Measurements from ENCODE around the gene ZNF789. TPM values are rescaled to one million over a fixed set of nuclear protein-coding genes. Genes with fewer than 3 reads are reported as not detected.

ZNF789 gene
- total and polyA plus RNA-seq, 2 of the 13 experiments (the other 11 are each of a cell fraction or from before 2014, with no cell fraction given), result 19.8 to 25.1 TPM

- TF ChIP-seq CREB1 (IDR thresholded peaks at IDR 0.05) (peak; percentile 94), CREB1 (CRISPR knock-in tag; IDR thresholded peaks at IDR 0.05) (peak; percentile 99), MZF1 (CRISPR knock-in tag; IDR thresholded peaks at IDR 0.05; ENCODE audit: borderline replicate concordance) (peak; percentile 32; the same call in 1 of the 2 replicates), ZNF780A (CRISPR knock-in tag; IDR thresholded peaks at IDR 0.05) (0 out of 2 replicates have a peak, but pooled peaks have one; percentile 58), ZSCAN29 (CRISPR knock-in tag; conservative IDR thresholded peaks at IDR 0.05) (no peak), ZNF530 (CRISPR knock-in tag; IDR thresholded peaks at IDR 0.05; ENCODE audit: low read depth) (no peak), ZNF180 (CRISPR knock-in tag; IDR thresholded peaks at IDR 0.05; ENCODE audit: borderline replicate concordance, low read depth) (no peak), POGK (CRISPR knock-in tag; conservative IDR thresholded peaks at IDR 0.05) (0 out of 2 replicates have a peak, but pooled peaks have one; percentile 28), KLF16 (CRISPR knock-in tag; IDR thresholded peaks at IDR 0.05) (peak in 1 of 2 experiments; percentile 90; a peak in 1 of 4 replicates), ATF7 (IDR thresholded peaks at IDR 0.05) (no peak), ATF7 (CRISPR knock-in tag; IDR thresholded peaks at IDR 0.05) (no peak), NR2C2 (CRISPR knock-in tag; IDR thresholded peaks at IDR 0.05; ENCODE audit: borderline replicate concordance) (peak; percentile 93), AHR (CRISPR knock-in tag; IDR thresholded peaks at IDR 0.05) (0 out of 2 replicates have a peak, but pooled peaks have one; percentile 31), ZBTB25 (CRISPR knock-in tag; IDR thresholded peaks at IDR 0.05) (peak; percentile 88), MED8 (CRISPR knock-in tag; IDR thresholded peaks at IDR 0.05; ENCODE audit: insufficient replicate concordance) (no peak), TARDBP (CRISPR knock-in tag; IDR thresholded peaks at IDR 0.05) (peak; percentile 88), GABPB1 (CRISPR knock-in tag; IDR thresholded peaks at IDR 0.05) (peak; percentile 98), CEBPG (CRISPR knock-in tag; IDR thresholded peaks at IDR 0.05) (peak; percentile 62), ZNF335 (CRISPR knock-in tag; IDR thresholded peaks at IDR 0.05) (peak; percentile 88), LCORL (IDR thresholded peaks at IDR 0.05) (no peak), LCORL (CRISPR knock-in tag; IDR thresholded peaks at IDR 0.05) (peak; percentile 63; the same call in 1 of the 2 replicates), PAF1 (CRISPR knock-in tag; IDR thresholded peaks at IDR 0.05) (no peak), RFXAP (CRISPR knock-in tag; IDR thresholded peaks at IDR 0.05; ENCODE audit: borderline replicate concordance) (0 out of 2 replicates have a peak, but pooled peaks have one; percentile 74)
Measured at GRCh38 chr7:99499721-99500636, 27.3 kb downstream of the ZNF789 start, which contains the start of gene ZNF394 (continued).

Measured in HepG2 (cell line).